GM13977 (cell line): Measurements from ENCODE around the gene DIAPH1.

Experiments used
- DNase-seq: peaks from one replicate; pipeline ENCODE4 v3.0.0; 2012; ENCODE audit warnings: low spot score
- CTCF ChIP-seq: IDR thresholded peaks from 2 replicates; pipeline ENCODE4 v1.5.1; 2012; ENCODE audit warnings: mild to moderate bottlenecking, control low read depth; ENCODE audit not compliant: insufficient read depth; ENCODE audit errors: extremely low read depth, missing control alignments
- in situ Hi-C: fragments of 300-500 bp; cut with MboI; formaldehyde crosslinking; loops from one replicate; pipeline ENCODE4 v1.12.0; 2022; ENCODE audit warnings: low sequenced_read_pairs, low pct_unique_long_range_greater_than_20kb, mixed read lengths, inconsistent platforms; ENCODE audit not compliant: unreplicated experiment

The DIAPH1 gene

GRCh38 chr5:141567513-141568117 is 51.2 kb downstream of the DIAPH1 start:
- DNase-seq = no peak
- TF ChIP-seq CTCF = peak; percentile 73
- in situ Hi-C loops = no loop called here

- in situ Hi-C loops = no loop called here
- no peak for TF ChIP-seq CTCF
- no peak for DNase-seq
Observed at GRCh38 chr5:141565826-141566570, 52.8 kb downstream of the DIAPH1 start.

GRCh38 chr5:141564216-141564692 is 54.5 kb downstream of the DIAPH1 start:
- TF ChIP-seq CTCF = peak; percentile 68
- in situ Hi-C loops = loop anchor here (5.0 kb wide), 1 partner anchor 147 kb away; the partner anchor contains the start of gene PCDHGB7
- DNase-seq = peak; percentile 54

GRCh38 chr5:141560725-141561483 is 57.9 kb downstream of the DIAPH1 start:
- no peak for DNase-seq
- TF ChIP-seq CTCF = peak; percentile 47
- in situ Hi-C loops = loop anchor here (5.0 kb wide), 1 partner anchor 144 kb away; the partner anchor contains the start of gene PCDHGB7

GRCh38 chr5:141560151-141560550 is 58.6 kb downstream of the DIAPH1 start:
- DNase-seq = no peak
- in situ Hi-C loops = loop anchor here (5.0 kb wide), 1 partner anchor 143 kb away; the partner anchor contains the start of gene PCDHGB7
- no peak for TF ChIP-seq CTCF

- DNase-seq = no peak
- in situ Hi-C loops = no loop called here
- no peak for TF ChIP-seq CTCF
Observed at GRCh38 chr5:141559461-141559860, 59.3 kb downstream of the DIAPH1 start.
